Astrocyte (in vitro differentiated cells and primary cell): Measurements from ENCODE around the gene FBLN1.

ENCODE experiments used
- EZH2 ChIP-seq: IDR thresholded peaks from 2 replicates; pipeline ENCODE4 v1.6.1; 2012; ENCODE audit warnings: mild to moderate bottlenecking, low read length, inconsistent platforms; ENCODE audit not compliant: insufficient read depth
- TF ChIP-seq, protein P1 (sequence below): IDR thresholded peaks from 2 replicates; pipeline ENCODE4 v1.5.1; 2011; ENCODE audit warnings: low read depth, mild to moderate bottlenecking, inconsistent platforms, low read length, moderate library complexity; ENCODE audit not compliant: insufficient read depth

GRCh38 chr22:45598596-45599217 lies 96.0 kb downstream of the FBLN1 start:
- TF ChIP-seq, protein P1, sequence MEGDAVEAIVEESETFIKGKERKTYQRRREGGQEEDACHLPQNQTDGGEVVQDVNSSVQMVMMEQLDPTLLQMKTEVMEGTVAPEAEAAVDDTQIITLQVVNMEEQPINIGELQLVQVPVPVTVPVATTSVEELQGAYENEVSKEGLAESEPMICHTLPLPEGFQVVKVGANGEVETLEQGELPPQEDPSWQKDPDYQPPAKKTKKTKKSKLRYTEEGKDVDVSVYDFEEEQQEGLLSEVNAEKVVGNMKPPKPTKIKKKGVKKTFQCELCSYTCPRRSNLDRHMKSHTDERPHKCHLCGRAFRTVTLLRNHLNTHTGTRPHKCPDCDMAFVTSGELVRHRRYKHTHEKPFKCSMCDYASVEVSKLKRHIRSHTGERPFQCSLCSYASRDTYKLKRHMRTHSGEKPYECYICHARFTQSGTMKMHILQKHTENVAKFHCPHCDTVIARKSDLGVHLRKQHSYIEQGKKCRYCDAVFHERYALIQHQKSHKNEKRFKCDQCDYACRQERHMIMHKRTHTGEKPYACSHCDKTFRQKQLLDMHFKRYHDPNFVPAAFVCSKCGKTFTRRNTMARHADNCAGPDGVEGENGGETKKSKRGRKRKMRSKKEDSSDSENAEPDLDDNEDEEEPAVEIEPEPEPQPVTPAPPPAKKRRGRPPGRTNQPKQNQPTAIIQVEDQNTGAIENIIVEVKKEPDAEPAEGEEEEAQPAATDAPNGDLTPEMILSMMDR = no peak
- no peak for TF ChIP-seq EZH2
